ENCODE data around the gene EYA3.
A peak's percentile ranks its signal among the peaks of the same experiment; 100 is the strongest.

EYA3 gene

DNA sequence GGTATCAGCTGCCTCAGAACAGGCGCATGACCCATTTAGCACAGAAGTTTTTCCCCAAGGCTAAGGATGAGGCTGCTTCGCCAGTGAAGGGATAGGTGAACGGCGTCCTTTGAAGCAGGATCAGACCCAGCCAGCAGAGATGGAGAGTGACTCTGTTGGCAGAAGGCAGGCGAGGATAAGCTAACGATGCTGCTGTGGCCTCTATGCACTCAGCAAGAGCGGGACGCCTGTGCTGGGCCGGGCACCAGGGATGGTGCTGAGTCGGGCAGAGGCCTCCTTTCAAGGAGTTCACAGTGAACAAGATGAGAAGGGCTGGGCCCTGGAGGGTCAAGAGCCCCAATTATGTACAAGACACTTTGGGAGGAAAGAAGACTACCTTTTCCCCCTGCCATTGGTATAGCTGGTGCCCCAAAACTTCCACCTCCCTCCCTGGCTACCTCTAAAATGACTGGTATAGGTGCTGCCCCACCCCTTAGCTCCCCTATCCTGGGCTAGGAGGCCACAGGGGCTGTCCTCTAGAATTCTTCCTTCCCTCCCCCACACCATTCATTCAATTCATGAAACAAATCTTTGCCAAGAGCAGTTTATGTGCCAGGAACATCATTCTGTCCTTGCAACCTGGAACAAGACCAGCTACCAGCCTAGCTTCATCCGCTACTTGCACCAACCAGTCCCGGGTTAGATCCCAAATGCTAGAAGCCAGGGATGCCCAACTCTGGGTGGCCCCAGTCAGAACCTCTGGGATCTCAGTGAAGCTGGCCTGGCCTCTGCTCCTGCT, 121.1 kb downstream of the EYA3 start:
- DNase-seq: no peak

DNA sequence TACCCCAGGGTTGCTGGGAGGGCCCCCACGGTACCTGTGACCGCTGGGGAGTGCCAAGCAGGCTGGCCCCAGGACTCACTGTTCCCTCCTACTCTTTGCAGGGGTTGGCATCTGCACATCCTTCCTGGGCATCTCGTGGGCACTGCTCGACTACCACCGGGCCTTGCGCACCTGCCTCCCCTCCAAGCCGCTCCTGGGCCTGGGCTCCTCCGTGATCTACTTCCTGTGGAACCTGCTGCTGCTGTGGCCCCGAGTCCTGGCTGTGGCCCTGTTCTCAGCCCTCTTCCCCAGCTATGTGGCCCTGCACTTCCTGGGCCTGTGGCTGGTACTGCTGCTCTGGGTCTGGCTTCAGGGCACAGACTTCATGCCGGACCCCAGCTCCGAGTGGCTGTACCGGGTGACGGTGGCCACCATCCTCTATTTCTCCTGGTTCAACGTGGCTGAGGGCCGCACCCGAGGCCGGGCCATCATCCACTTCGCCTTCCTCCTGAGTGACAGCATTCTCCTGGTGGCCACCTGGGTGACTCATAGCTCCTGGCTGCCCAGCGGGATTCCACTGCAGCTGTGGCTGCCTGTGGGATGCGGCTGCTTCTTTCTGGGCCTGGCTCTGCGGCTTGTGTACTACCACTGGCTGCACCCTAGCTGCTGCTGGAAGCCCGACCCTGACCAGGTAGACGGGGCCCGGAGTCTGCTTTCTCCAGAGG, 121.9 kb downstream of the EYA3 start:
- no peak for DNase-seq

DNA sequence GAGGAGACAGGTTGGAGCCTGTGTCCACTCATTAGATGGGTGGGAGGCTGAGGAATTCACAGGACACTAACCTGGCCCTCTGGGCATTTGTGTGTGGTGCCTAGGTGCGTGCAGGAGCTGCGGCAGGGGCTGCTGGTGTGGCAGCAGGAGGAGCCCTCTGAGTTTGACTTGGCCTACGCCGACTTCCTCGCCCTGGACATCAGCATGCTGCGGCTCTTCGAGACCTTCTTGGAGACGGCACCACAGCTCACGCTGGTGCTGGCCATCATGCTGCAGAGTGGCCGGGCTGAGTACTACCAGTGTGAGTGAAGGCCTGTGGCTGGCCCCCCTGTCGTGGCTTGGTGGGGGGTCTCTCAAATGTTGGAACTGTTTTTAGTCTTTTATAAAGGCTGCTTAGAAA, 125.0 kb downstream of the EYA3 start:
- DNase-seq: no peak

DNA sequence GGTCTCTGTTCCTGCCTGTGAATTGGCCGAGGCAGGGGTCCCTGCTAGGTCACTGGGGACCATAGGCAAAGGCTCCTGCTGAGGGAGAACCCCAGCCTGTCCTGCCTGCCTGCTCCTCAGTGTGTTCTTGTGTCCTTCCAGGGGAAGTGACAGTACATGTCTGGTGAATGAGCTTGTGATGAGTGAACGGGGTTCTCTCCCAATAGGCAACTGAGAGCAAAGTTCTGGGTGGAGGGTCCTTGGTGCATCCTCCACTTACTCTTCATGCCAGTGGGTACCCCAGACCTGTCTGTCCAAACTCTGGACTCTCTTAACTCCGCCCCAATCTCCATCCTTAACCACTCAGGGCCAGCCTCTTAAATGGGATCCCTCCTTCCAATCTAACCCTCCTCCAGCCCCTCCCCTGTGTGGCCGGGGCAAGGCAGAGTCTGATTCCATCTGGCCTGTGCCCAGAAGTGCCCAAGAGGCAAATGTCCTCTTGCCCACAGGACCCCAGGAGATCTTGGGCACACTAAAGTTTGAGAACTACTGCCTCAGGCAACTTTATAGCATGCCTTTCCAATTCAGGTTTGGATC, 126.7 kb downstream of the EYA3 start:
- no peak for DNase-seq

DNA sequence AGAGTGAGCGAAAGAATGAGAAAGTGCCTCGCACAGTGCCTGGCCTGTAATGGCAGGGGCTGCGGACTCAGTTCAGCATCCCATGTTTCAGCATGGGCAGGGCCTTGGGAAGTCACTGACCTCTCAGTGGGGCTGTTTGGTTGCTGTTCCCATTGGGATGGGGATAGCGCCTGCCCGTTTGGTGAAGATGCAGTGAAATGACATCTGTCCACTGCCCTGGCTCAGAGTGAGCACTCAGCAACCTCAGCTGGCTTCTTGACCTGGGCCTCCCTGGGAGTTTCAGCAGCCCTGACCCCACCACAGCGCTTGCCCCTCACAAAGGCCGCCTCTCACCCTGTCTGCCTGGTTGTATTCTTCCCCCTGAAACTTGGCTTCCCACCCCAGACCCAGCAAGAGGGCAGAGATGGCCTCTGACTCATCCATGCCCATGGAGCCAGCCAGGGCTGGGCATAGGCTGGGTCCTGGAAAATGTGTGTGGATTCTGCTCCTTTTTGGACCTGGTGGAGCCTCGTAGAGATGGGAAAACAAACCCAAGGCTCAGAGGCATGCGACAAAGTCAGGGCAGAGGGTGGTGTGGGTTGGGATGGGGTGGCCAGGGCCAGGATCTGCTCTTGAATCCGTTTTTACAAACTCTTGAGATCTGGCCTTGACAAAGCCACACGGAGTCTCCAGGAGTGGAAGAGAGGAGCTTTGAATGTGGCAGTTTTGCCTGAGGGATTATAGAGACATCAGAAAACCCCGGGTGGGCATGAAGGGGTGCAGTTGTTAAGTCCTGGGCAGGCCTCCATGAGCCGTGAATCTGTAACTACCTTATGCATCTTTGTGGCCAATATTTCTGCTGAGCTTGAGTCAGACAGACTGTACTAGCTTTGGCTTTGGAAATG, 127.4 kb downstream of the EYA3 start:
- no peak for DNase-seq

DNA sequence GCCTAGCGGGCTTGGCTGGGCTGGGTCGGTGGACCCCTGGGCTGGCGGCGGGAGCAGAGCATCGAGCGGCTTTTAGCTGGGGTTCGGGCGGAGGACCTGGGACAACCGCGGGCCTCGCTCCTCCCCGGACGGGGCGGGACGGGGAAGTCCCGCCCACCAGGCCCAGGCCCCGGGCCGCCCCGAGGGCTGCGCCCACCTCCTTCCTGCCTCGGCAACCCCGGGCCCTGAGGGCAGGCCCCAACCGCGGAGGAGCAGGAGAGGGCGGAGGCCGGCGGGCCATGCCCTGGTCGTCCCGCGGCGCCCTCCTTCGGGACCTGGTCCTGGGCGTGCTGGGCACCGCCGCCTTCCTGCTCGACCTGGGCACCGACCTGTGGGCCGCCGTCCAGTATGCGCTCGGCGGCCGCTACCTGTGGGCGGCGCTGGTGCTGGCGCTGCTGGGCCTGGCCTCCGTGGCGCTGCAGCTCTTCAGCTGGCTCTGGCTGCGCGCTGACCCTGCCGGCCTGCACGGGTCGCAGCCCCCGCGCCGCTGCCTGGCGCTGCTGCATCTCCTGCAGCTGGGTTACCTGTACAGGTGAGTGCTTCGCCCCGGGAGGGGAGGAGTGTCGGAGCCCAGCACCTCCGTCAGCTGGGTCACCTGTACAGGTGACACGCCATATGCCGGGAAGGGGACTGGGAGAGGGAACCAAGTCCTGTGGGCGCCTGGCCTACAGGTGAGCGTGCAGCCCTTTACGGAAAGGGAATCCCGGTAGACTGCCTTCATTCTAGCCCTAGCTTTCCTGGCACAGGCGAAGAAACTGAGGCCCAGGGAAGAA, 128.4 kb downstream of the EYA3 start, which contains the start of gene XKR8:
XKR8 (plus strand) TSS at position 182 of the 812 bp plus-strand sequence; CDS start at position 279, 97 bp downstream.
- peak; percentile 83 for DNase-seq

DNA sequence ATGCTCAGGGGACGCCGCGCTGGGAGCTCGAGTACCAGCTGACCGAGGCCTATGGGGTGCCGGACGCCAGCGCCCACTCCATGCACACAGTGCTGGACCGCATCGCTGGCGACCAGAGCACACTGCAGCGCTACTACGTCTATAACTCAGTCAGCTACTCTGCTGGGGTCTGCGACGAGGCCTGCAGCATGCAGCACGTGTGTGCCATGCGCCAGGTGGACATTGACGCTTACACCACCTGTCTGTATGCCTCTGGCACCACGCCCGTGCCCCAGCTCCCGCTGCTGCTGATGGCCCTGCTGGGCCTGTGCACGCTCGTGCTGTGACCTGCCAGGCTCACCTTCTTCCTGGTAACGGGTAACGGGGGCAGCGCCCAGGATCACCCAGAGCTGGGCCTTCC, 129.9 kb downstream of the EYA3 start:
- no peak for DNase-seq

DNA sequence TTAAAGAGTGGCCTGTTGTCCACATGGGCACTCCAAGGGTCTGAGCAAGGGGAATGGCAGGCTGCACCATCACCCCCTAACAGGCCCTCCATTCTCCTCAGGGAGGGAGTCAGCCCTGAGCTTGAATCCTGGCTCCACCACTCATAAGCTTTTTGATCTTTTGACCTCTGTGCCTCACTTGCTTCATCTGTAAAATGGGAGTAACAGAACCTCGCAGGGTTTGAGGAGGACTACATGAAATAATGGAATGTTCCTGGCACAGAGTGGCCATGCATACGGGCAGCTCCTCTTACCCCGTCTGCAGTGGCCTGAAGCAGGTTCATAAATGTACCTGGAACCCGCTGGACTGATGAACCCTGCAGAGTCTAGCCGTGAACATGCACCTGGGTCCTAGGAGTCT, 130.8 kb downstream of the EYA3 start:
- no peak for DNase-seq

DNA sequence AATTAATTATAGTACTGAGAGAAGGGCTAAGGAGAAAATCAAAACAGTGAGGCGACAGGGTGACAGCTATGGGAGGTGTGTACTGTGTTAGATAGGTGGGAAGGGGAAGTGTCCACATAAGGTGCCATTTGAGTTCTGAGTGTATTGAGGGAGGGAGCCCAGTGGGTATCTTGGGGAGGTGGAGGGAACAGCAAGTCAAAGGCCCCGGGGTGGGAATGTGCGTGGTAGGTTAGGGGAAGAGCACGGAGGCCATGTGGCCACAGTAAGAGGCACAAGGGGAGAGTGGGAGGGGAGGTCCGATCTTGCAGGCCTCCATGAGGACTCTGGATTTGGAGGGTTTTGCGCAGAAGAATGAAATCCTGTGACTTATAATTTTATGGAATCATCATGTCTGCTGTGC, 131.6 kb downstream of the EYA3 start:
- no peak for DNase-seq

DNA sequence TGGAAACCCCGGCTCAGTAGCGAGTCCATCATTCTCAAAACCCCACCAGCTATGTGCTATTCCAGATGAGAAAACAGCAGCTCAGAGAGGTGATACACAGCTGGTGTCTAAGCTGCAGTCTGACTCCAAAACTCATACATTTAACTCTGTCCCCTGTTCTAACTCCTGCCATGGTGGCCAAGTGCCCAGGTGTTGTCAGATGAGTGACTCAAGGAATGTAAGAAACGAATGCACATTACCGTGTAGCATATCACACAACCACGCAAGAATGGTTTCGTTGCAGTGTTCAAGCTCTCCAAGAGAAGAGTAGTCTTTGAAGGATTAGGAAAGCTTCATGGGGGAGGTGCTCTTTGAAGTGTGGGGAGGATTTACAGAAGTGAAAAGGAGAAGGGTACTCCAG, 133.3 kb downstream of the EYA3 start:
- DNase-seq: no peak

DNA sequence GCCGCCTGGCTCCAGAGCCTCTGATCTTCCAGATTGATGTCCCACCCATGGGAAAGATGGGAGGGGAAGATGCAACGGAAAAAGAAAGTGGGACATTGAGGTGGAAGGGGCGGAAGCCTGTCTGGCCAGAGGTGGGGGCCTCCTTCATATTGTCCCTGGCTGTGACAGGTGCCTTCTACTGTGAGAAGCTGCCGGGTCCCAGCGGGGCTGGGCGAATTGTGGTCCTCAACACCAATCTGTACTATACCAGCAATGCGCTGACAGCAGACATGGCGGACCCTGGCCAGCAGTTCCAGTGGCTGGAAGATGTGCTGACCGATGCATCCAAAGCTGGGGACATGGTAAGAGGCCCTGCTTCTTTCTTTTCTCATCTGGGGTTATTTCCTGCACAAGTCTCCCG, 134.2 kb downstream of the EYA3 start:
- no peak for DNase-seq

DNA sequence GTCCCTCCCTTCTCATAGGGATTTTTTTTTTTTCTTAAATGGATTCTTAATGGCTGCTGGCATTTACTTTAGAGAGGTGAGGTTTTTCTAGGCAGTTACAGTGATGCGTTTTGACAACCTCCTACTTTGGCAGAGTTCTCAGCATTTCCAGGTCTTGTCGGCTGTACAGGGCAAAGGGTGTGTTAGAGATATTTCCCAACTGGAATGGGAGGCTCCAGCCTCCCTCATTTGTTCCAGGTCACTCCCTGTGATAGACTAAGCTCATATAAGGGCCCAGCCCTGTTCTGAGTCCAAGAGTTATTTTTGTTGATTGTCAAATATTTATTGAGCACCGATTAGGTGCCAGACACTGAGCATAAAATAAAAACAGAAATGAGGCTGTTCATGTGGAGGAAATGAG, 136.3 kb downstream of the EYA3 start:
- DNase-seq: no peak

DNA sequence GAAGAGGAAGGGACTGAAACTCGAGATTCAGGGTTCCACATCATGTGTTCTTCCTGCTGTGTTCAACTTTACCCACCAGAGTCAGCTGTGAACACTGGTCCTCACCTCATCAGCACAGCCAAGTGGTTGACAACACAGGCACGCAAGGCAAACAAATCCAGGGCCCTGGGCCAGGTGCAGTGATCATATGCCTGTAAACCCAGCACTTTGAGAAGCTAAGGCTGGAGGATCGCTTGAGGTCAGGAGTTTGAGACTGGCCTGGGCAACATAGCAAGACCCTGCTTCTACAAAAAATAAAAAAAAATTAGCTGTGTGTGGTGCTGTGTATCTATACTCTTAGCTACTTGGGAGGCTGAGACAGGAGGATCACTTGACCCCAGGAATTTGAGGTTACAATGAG, 137.0 kb downstream of the EYA3 start:
- DNase-seq: no peak

DNA sequence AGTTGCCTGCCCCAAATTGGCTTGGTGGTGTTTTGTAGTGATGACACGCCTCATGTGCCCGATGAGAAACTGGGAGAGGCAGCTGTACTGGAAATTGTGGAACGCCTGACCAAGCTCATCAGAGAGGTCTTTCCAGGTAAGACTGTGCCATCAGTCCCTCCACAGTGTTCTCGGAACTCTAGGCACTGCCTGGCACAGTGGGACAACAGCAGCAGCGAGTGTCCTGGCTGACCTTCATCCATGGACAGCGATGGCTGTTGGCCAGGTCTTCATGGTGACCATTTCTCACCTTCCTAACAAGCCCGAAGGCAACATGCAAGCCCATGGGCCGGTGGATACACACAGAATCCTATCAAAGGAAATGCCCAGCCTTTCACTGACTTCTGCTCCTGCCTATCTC, 139.4 kb downstream of the EYA3 start:
- DNase-seq: no peak

DNA sequence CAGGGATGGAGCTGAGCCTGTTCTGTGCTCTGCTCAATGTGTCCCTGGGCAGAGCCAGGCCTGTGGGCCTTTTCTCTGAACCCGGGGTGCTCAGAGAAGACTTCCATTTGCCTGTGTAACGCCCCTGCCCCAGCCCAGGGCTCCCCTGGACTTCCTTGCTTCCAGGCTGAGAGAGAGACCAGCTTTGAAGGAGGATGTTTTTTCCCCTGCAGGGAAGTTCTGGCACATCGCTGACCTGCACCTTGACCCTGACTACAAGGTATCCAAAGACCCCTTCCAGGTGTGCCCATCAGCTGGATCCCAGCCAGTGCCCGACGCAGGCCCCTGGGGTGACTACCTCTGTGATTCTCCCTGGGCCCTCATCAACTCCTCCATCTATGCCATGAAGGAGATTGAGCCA, 143.4 kb downstream of the EYA3 start:
- no peak for DNase-seq

DNA sequence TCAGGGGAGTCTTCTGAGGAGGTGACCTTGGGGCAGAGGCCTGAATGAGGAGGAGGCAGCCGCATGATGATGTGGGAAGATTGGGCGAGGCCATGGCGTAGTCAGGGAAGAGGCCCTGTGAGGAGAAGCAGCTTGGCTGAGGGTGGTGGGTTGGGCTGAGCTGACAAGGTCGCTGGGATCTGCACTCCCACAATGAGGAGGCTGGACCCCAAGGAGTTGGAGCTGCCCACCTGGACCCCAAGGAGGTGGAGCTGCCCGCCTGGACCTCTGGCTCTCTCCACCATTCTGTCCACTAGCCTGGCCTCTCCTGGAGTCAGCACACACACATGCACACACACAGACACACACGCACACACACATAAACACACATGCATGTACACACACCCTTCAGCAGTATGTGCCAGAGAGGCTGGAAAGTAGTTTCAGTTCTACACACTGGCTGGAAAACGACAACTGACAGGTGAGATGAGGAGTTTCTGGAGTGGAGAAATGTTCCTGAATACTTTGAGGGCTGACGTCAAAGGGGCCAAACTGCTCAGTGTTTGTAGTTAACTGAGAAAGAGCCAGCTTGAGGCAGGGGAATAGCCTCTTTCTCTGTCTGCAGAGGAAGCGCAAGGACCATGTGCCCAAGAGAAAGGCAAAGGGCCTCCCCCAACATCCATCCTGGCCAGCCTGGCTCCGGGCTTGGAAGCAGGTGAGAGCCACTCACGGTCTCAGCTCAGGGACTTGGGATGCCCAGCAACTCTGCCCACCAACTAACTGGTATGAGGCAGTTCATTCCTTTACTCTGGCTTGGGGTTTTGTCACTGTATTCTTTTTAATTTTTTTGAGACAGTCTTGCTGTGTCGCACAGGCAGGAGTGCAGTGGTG, 146.5 kb downstream of the EYA3 start:
- no peak for DNase-seq

DNA sequence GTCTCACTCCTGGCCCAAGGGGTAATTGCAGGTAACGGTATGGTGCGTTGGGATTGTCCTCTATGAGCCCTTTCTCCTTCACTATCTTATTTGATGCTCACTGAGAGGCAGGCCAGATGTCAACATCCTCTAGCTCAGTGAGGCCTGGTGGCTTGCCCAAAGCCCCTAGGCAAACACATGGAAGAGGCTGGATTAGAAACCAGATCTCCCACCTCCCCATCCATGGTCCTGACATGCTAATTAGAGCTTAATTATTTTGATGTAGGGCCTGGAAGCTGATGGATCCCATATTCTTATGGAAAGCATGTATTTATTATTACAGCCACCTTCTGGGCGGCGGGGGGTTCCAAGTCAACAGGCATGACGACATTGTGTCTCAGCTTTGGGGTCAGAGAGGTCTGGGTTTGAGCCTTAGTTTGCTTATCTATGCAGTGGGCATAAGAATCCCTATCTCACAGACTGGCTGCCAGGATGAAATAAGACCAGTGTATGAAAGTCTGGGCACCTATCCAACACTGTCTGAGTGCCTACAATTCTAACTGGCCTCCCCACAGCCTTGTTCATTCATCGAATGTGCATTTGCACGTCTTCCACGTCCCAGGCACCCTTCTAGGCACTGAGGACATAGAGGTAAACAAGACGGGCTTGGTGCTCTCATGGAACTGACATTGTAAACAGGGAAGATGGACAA, 147.4 kb downstream of the EYA3 start:
- DNase-seq: no peak

DNA sequence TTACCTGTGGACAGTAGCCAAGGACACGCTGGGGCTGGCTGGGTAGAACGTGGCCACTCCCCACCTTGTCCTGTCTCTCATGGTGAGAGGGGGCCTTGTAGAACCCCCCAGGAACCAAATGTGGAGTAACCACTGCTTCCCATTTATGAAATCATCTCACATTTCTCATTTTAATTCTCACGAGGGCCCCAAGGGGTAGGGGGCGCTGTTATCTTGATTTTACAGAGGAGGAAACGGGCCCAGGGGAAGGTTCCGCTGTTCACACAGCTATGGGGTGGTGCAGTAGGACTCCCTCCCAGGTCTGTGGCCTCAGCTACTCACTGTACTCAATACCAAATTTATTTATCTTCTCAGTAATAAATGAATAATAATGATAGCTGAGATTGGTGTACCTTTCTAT, 148.1 kb downstream of the EYA3 start:
- DNase-seq: peak; percentile 79

DNA sequence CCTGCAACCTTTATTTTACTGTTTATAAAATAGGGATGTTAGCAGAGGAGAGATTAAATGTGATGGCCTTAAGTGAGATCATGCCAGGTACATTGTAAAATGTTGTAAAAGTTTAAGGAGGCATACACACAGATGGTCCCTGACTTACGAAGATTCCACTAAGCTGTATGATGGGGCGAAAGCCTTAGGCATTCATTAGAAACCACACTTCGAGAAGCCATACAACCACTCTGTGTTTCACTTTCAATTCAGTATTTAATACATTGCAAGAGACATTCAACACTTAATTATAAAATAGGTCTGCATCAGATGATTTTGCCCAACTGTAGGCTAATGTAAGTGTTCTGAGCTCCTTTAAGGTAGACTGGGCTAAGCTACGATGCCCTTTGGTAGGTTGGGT, 149.9 kb downstream of the EYA3 start:
- no peak for DNase-seq

DNA sequence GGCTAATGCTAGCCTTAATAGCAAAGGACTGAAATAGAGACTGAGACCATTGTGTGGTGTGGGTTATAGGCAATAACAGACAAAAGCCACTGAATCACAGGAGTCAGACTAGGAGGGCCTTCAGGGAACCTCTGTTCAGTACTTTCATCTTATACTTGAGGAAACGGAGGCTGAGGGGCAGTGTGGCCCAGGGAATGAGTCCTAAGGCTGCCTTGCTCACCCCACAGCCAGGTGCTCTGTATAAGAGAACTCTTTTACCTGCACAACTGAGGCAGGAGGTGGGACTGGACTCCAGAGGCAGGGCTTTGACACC, 150.9 kb downstream of the EYA3 start:
- DNase-seq: no peak

DNA sequence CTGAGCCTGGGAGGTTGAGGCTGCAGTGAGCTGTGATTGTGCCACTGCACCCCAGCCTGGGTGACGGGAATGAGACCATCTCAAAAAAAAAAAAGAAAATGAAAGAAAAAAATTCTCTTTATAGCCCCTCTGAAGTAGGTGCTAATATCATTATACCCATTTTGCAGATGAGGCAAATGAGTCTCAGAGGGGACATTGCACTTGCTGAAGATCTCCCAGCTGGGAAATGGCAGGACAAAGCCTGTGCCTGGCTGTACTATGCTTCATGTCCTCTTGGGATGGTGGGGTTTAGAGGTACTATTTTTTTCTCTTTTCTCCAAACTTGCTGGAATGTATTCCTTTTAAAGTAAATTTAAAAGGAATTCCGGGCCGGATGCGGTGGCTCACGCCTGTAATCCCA, 152.0 kb downstream of the EYA3 start:
- DNase-seq: no peak
